HepG2 (cell line): ENCODE data around the gene CSTPP1. TPM values are rescaled to one million over a fixed set of nuclear protein-coding genes. Genes with fewer than 3 reads are reported as not detected.
A peak's percentile ranks its signal among the peaks of the same experiment; 100 is the strongest.

Experiments
- GATAD1 ChIP-seq: IDR thresholded peaks from 2 replicates; pipeline ENCODE4 v1.6.1; 2016; ENCODE audit warnings: missing genetic modification reagents, missing compliant biosample characterization
- HMG20B ChIP-seq: conservative IDR thresholded peaks from 2 replicates; pipeline ENCODE4 v1.6.1; 2016; ENCODE audit warnings: missing genetic modification reagents, missing compliant biosample characterization
- HOXA9 ChIP-seq: sonication (generic); formaldehyde crosslinking; IDR thresholded peaks from 2 replicates; pipeline ENCODE4 v1.8.1; 2022; ENCODE audit warnings: missing genetic modification reagents, mild to moderate bottlenecking, moderate library complexity, borderline replicate concordance
- REL ChIP-seq: sonication (generic); formaldehyde crosslinking; conservative IDR thresholded peaks from 2 replicates; pipeline ENCODE4 v1.8.0; 2022; ENCODE audit warnings: mild to moderate bottlenecking, missing genetic modification reagents, moderate library complexity
- RXRA ChIP-seq: sonication (generic); formaldehyde crosslinking; IDR thresholded peaks from 2 replicates; pipeline ENCODE4 v1.5.1; 2020; ENCODE audit warnings: missing genetic modification reagents
- SNRNP70 ChIP-seq: fragments of 200-400 bp; formaldehyde crosslinking; IDR thresholded peaks from 2 replicates; pipeline ENCODE4 v1.6.1; 2017; ENCODE audit warnings: mild to moderate bottlenecking, low read depth, low read length, moderate library complexity
- SOX13 ChIP-seq, 3 experiments: fragments of 450-650 bp in 1 of 3; sonication (generic) in 1 of 3; formaldehyde crosslinking in 1 of 3; IDR thresholded peaks in 2 of 3; conservative IDR thresholded peaks in 1 of 3; 2 replicates each; pipeline versions ENCODE4 v1.5.0 to v1.6.1; 2016 to 2020; ENCODE audit warnings: antibody characterized with exemption in 1 of 3, mild to moderate bottlenecking in 1 of 3, missing compliant biosample characterization in 1 of 3, missing genetic modification reagents in 1 of 3, moderate library complexity in 1 of 3
- ZBTB7A ChIP-seq: sonication (generic); formaldehyde crosslinking; IDR thresholded peaks from 2 replicates; pipeline ENCODE4 v1.8.0; 2022; ENCODE audit warnings: mild to moderate bottlenecking, missing genetic modification reagents
- ZC3H13 ChIP-seq: sonication (generic); formaldehyde crosslinking; IDR thresholded peaks from 2 replicates; pipeline ENCODE4 v1.8.1; 2023; ENCODE audit warnings: mild to moderate bottlenecking, missing genetic modification reagents, moderate library complexity
- ZFY ChIP-seq: sonication (generic); formaldehyde crosslinking; IDR thresholded peaks from 2 replicates; pipeline ENCODE4 v1.4.0; 2020; ENCODE audit warnings: missing genetic modification reagents
- ZNF256 ChIP-seq: sonication (generic); formaldehyde crosslinking; conservative IDR thresholded peaks from 2 replicates; pipeline ENCODE4 v1.4.0; 2020; ENCODE audit warnings: missing genetic modification reagents
- ZNF264 ChIP-seq: sonication (generic); formaldehyde crosslinking; IDR thresholded peaks from 2 replicates; pipeline ENCODE4 v1.4.0; 2020; ENCODE audit warnings: missing genetic modification reagents
- ZNF274 ChIP-seq: sonication (generic); formaldehyde crosslinking; IDR thresholded peaks from 2 replicates; pipeline ENCODE4 v1.5.1; 2020; ENCODE audit warnings: mild to moderate bottlenecking, missing genetic modification reagents
- ZNF3 ChIP-seq: IDR thresholded peaks from 2 replicates; pipeline ENCODE4 v1.7.0; 2017; ENCODE audit warnings: inconsistent platforms
- ZNF557 ChIP-seq: sonication (generic); formaldehyde crosslinking; IDR thresholded peaks from 2 replicates; pipeline ENCODE4 v1.4.0; 2020; ENCODE audit warnings: missing genetic modification reagents
- ZNF878 ChIP-seq: sonication (generic); formaldehyde crosslinking; IDR thresholded peaks from 2 replicates; pipeline ENCODE4 v1.8.1; 2023; ENCODE audit warnings: mild to moderate bottlenecking, missing genetic modification reagents, moderate library complexity
- polyA plus RNA-seq, 8 experiments: library from polyadenylated mRNA; depleted of rRNA in 3 of 8; stranded (reverse) in 7 of 8; unstranded in 1 of 8; fragments of >200 nt; fragmentation: Illumina TruSeq in 4 of 8; extraction: Trizol in 4 of 8; gene quantifications; 2 replicates each; pipeline versions ENCODE4 v1.2.1 to v1.2.3, GENCODE V29; 2011 to 2016; ENCODE audit warnings: low read depth in 4 of 8, missing spikeins in 1 of 8, mixed read lengths in 1 of 8; ENCODE audit not compliant: insufficient read depth in 1 of 8
- total RNA-seq, 5 experiments: library from RNA; depleted of rRNA; stranded (reverse); fragments of >200 nt; fragmentation: Illumina TruSeq; extraction: Trizol; gene quantifications; 2 replicates each; pipeline ENCODE4 v1.2.3, GENCODE V29; 2016; ENCODE audit warnings: low read depth in 1 of 5
- TF ChIP-seq, protein P1 (sequence below): sonication (generic); formaldehyde crosslinking; conservative IDR thresholded peaks from 2 replicates; pipeline ENCODE4 v1.8.1; 2023; ENCODE audit warnings: missing genetic modification reagents
- TF ChIP-seq, protein P2 (sequence below): sonication (generic); formaldehyde crosslinking; IDR thresholded peaks from 2 replicates; pipeline ENCODE4 v1.4.0; 2020; ENCODE audit warnings: missing genetic modification reagents
- TF ChIP-seq, protein P3 (sequence below): sonication (generic); formaldehyde crosslinking; IDR thresholded peaks from 2 replicates; pipeline ENCODE4 v1.8.0; 2022; ENCODE audit warnings: missing genetic modification reagents, mild to moderate bottlenecking, inconsistent platforms, borderline replicate concordance

The CSTPP1 gene
- total and polyA plus RNA-seq, 2 of the 13 experiments (the other 11 are each of a cell fraction or from before 2014, with no cell fraction given), result 12.3 to 14.6 TPM

DNA sequence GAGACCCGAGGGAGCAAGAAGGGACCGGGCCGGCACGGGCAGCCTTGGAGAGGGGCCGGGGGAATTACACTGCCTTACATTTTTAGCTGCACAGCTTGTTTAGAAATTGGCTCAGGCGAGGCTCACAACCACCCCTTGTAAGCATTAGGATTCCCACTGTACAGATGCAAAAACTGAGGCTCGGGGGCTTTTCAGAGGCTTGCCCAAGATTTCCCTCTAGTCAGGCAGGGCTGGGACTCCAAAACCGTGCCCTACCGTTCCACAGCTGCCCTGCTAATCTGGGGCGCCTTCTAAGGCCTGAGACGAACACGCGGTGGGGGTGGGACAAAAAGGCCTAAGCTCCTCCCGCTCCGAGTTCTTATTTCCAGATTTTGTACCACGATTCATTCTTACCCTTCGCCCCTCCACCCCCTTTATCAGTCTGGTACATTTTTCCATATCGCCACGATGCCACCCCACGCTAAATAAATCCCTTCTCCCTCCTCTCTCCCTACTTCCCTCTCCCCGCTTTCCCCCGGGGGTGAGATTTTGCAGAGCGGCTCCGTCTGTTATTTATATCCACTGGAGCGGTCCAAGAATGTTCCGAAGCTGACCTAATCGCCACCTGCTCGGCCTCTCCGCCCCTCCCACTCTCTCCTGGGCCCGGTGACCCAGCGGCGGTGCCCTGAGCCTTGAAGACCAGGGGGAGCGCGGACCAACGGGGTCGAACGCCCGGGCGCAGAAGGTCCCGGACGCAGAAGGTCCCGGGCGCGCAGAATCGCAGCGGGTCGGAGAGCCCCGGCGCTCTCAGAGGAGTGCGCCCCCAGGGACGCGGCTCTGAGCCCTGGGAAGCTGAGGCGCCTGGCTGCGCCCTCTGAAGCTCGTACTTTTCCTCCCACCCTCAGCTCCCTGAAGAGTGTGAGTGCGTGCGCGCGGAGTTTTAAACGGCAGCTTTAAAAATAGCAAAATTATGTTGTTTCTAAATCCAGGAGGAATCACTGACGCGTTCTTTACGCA, 250.4 kb downstream of the CSTPP1 start (continued):
- TF ChIP-seq, protein P1, sequence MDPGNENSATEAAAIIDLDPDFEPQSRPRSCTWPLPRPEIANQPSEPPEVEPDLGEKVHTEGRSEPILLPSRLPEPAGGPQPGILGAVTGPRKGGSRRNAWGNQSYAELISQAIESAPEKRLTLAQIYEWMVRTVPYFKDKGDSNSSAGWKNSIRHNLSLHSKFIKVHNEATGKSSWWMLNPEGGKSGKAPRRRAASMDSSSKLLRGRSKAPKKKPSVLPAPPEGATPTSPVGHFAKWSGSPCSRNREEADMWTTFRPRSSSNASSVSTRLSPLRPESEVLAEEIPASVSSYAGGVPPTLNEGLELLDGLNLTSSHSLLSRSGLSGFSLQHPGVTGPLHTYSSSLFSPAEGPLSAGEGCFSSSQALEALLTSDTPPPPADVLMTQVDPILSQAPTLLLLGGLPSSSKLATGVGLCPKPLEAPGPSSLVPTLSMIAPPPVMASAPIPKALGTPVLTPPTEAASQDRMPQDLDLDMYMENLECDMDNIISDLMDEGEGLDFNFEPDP, result no peak
- TF ChIP-seq ZNF3, result no peak
- TF ChIP-seq ZC3H13 (CRISPR knock-in tag), result peak; percentile 83; the same call in 1 of the 2 replicates
- no peak for TF ChIP-seq HMG20B
- TF ChIP-seq RXRA (CRISPR knock-in tag), result no peak; the same call in 1 of the 2 replicates
- no peak for TF ChIP-seq ZBTB7A (CRISPR knock-in tag)
- no peak for TF ChIP-seq SNRNP70
- 0 out of 2 replicates have a peak, but pooled peaks have one; percentile 52 for TF ChIP-seq ZNF264 (CRISPR knock-in tag)
- TF ChIP-seq SOX13 (IDR thresholded peaks at IDR 0.05), result no peak
- TF ChIP-seq SOX13 (CRISPR knock-in tag; conservative IDR thresholded peaks at IDR 0.05 in 1 of 2, IDR thresholded peaks at IDR 0.05 in 1 of 2), result no peak
- no peak for TF ChIP-seq ZNF557 (CRISPR knock-in tag)
- no peak for TF ChIP-seq ZNF256 (CRISPR knock-in tag)
- no peak for TF ChIP-seq ZNF878 (CRISPR knock-in tag)
- no peak for TF ChIP-seq HOXA9 (CRISPR knock-in tag)
- no peak for TF ChIP-seq GATAD1
- no peak for TF ChIP-seq ZFY
- TF ChIP-seq REL (CRISPR knock-in tag), result peak; percentile 70; the same call in 1 of the 2 replicates
- TF ChIP-seq, protein P2, sequence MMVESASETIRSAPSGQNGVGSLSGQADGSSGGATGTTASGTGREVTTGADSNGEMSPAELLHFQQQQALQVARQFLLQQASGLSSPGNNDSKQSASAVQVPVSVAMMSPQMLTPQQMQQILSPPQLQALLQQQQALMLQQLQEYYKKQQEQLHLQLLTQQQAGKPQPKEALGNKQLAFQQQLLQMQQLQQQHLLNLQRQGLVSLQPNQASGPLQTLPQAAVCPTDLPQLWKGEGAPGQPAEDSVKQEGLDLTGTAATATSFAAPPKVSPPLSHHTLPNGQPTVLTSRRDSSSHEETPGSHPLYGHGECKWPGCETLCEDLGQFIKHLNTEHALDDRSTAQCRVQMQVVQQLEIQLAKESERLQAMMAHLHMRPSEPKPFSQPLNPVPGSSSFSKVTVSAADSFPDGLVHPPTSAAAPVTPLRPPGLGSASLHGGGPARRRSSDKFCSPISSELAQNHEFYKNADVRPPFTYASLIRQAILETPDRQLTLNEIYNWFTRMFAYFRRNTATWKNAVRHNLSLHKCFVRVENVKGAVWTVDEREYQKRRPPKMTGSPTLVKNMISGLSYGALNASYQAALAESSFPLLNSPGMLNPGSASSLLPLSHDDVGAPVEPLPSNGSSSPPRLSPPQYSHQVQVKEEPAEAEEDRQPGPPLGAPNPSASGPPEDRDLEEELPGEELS (CRISPR knock-in tag), result no peak
- 0 out of 2 replicates have a peak, but pooled peaks have one; percentile 30 for TF ChIP-seq ZNF274
- TF ChIP-seq, protein P3, sequence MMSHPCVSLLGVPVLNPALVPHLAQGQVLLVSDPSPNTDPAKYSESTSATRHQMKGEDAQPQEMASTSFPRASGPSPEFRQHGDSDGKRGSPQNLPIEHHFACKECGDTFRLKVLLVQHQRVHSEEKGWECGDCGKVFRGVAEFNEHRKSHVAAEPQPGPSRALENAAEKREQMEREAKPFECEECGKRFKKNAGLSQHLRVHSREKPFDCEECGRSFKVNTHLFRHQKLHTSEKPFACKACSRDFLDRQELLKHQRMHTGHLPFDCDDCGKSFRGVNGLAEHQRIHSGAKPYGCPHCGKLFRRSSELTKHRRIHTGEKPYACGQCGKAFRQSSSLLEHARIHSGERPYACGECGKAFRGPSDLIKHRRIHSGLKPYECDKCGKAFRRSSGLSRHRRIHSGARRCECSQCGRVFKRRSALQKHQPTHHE (CRISPR knock-in tag), result no peak
- TF ChIP-seq, all 625 proteins: peak for 119
